GM19043 (cell line): ENCODE measurements around the gene CD160.
"Not testable (repeated sequence)": the region's sequence is repeated elsewhere in the genome, so short reads cannot be mapped to it uniquely, and the experiment has no call there.

Experiments
- ATAC-seq: cut with Tn5 transposase; IDR thresholded peaks from one replicate; pipeline ENCODE4 v1.9.1; 2021; ENCODE audit warnings: low read depth; ENCODE audit not compliant: unreplicated experiment

Gene CD160

DNA sequence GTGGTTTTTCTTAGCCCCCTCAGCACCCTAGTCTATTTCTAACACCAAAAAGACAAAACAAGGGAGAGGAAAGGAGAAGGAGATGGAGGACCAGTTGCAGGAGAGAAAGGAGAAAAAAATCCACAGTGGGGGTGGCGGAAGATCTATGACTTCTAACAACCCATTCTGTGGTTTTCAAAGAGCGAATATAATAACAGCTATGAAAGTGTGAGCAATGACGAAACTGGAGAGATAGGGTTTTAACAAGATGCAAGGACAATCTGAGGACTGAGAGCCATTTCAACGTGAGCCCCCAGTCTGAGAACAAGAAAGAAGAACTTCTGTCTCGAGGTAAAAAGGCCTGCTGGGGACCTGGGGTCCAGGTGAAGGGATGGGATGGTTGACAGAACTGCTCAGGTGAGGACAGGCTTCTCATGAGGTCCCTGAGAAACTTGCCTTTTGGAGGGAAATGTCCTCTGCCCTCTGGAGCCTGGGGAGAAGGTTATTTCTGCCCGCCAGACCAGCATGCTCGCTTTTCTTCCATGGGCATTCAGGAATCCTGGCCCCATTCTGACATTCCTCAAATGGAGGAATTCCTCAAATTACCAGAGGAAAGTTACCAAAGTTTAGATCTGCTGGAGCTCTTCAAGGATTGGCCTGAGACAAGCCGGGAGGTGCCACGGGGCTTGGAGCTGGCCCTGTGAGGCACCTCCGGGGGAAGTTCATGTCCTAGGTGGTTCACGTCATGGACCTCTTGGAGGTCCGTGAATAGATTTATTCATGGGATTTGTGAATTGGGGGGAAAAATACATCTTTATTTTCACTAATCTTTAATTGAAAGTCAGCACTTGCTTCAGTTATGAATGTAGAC is at the start of gene CD160:
Gene CD160 (plus strand): TSS at position 270 of the 850 bp plus-strand sequence. CDS start 8,829 bp downstream, outside the sequence.
- no peak for ATAC-seq

DNA sequence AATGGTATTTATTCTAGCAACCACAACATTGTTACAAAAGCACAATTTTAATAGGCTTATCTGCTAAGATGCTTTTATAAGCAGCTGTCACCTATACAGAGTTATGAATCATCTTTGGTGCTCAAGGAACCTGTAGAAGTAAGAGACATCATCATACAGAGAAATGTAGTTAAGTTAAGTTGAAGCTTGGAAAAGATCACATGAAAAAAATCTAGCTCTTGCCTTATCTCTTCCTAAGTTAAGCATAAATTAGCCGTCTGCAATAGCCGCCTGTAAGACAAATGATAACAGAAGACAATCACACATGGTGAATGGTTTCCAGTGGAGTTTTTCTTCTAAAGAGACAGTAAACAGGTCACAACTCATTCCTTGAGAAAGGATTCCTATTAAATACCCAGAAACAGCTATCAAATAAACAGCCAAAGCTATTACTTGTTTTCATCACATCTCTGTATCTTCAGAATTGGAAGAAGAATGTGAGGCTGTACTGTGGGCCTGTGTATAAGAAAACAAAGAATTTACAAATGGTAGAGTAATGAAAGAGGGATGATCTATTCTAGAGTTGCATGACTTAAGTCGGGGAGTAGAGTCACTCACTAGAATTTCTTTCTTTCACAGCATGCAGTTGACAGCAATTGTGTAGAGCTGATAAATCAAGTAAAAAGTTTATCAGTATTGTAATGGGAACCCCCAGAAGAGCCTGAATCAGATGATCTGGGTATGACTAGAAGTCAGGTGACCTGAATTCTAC is 48.1 kb upstream of the CD160 start:
- not testable (repeated sequence) for ATAC-seq

- not testable (repeated sequence) for ATAC-seq
Measured at GRCh38 chr1:145673217-145673616, 46.1 kb upstream of the CD160 start.

DNA sequence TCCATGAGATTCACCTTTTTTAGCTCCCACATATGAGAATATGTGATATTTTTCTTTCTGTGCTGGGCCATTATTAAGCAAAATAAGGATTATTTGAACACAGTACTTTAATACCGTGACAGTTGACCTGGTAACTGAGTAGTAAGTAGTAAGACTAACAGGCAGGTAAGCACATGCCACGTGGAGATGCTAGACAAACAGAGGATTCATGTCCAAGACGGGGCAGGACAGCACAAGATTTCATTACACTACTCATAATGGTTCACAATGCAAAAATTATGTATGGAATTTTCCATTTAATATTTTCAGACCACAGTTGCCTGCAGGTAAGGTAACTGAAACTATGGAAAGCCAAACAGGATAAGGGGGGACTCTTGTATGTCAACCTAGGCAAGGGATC is 34.4 kb upstream of the CD160 start:
- ATAC-seq = not testable (repeated sequence)

- not testable (repeated sequence) for ATAC-seq
Measured at GRCh38 chr1:145686078-145686477, 33.2 kb upstream of the CD160 start.

DNA sequence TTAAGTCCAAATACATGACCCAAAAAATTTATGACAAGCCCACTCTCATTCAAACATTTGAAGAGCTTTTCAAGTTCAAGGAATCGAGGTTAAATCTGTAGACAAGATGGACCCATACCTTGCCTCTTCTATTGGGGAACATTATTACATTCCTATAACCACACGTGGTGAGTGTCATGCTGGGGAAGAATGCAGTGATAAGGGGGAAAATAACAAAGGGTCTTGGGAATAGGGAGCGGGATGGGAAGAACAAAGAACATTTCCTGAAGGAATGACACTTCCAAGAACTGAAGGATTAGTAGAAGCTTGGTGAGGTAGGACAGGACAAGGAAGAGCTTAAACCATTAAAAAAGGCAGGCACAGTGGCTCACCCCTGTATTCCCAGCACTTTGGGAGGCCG is 31.0 kb upstream of the CD160 start:
- ATAC-seq = no peak

DNA sequence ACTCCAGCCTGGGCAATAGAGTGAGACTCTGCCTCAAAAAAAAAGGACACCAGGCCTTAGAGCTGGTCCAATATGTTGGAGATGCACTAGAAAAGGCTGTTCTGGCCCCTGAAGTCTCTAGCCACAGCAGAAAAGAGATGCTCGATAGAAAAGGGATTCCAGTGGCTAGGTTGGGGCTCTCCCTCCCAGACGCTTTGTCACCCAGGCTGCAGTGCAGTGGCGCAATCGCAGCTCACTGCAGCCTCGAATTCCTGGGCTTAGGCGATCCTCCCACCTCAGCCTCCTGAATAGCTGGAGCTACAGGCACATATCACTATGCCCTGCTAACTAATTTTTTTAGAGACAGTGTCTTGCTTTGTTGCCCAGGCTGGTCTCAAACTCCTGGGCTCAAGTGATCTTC is 30.4 kb upstream of the CD160 start:
- ATAC-seq = no peak

DNA sequence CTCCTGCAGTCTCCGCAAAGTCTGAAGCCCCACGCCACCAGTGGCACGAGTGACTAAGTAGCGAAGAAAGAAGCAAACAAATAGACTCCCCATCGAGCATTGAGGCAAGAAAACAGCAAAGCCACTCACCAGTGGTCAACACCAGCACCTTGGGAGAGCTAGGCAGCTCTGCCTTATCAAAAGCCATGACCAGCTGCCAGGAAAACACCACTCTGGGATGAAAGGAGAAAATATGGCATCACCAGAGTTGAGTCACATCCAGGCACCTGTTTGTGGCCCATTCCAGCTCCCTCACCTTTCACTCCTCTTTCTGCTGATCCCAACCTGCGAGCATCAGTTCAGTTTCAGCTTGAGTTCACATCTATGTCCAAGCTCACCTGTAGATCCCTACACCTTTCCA is 29.4 kb upstream of the CD160 start:
- ATAC-seq = no peak

DNA sequence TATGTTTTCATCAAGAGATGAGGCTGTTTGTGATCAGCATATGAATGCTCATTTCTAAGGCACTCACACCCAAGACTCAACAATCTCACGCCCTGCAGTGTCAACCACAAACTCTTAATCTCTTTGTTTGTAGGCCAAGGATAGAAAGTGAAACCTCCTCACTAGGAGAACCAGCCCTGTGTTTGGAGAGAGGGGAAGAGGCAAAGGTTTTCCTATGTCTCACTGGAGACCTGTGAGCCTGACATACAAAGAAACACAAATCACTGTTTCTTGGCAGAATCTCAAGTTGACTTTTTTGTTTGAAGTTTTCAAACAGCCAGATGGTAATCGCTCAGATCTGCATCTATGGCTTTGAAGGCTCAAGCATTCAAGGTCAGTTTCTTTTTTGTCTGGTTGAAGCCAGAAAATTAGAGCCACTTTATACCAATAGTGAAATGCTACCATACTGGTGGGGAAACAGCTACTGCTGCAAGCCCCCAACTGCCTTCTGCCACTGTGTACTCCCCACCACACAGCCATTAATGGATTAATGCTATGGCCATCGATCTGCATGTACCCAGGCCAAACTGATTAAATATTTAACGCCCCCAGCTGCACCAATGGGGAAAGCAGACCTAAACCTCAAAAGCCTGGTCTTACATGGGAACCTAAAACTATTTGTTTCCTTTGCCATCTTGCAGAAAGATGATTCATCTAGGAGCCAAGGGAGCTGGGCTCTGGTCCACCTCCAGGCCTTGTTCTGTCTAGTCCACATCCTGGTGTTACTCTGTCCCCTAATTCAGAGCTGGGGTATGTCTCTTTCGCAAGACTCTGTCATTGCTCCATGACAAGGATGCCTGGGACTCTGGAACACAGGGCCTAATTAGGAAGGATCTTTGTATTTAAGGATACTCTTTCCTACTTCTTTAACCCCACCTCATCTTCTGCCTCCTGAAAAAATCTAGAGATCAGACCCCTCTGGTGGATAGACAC is 28.4 kb upstream of the CD160 start:
- ATAC-seq = peak; percentile 84

DNA sequence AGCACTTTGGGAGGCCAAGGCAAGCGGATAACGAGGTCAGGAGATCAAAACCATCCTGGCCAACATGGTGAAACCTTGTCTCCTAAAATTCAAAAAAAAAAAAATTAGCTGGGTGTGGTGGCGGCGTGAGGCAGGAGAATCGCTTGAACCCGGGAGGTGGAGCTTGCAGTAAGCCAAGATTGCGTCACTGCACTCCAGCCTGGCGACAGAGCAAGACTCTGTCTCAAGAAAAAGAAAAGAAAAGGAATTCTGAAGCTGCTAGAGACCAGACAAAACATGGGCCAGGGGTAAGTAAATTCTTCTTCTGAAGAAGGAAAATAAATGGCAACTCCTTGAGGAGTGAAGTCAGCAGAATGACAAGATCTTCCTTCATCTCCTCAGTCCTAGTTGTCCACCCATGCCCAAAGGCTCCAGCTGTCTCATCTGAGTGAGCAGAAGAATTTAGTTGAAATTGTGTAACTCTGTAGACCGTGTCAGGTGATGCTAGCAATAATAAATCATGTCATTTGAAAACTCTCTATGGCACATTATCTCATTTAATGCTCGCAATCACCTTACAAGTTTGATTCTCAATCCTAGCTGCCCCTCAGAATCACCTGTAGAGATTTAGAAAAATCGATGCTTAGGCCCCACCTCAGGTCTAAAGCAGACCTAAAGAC is 26.4 kb upstream of the CD160 start:
- ATAC-seq = no peak

DNA sequence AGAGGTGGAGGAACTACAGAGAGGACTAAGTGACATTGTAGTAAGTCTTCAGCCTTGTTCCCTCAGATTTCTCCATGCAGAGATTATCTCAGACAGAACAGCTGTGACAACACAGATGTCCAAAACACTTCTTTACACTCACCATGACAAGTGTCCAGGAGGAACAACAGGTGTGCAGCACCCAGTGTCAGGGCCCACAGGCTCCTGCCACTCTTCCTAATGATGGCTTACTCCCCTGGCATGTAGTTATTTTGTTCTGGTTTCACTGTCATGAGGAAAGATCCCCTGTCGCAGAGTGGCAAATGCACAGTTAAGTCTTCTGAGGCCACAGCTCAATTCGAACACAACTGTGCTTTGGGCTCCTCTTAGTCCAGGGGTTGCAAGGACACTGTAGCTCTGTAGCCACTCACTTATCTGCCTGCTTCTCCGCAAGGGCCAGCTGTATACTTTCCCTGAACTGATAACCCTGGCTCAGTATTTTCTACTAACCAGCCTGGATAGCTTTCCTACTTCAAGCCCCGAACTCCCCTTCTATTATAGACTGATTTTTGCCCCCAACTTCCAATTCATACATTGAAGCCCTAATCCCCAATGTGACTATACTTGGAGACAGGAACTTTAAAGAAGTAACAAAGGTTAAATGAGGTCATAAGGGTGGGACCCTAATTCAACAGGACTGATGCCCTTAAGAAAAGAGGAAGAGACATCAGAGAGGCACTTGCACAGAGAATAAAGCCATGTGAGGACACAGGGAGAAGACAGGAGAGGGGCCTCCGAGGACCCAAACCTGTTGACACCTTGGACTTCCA is 23.3 kb upstream of the CD160 start:
- ATAC-seq = no peak

DNA sequence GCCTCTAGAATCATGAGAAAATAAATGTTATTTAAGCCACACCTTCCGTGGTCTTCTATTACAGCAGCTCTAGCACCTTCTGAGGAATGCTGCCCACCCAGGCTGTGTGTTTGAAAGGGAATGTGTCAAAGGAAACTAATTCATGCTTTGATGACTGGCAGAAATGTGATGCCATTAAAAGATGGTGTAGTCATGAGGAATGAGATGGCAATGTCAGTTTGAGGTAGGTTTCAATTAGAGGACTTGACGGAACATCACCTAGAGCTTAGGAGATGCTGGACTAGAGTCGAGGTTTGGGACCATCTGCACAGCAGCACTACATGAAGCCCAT is 22.7 kb upstream of the CD160 start:
- no peak for ATAC-seq

DNA sequence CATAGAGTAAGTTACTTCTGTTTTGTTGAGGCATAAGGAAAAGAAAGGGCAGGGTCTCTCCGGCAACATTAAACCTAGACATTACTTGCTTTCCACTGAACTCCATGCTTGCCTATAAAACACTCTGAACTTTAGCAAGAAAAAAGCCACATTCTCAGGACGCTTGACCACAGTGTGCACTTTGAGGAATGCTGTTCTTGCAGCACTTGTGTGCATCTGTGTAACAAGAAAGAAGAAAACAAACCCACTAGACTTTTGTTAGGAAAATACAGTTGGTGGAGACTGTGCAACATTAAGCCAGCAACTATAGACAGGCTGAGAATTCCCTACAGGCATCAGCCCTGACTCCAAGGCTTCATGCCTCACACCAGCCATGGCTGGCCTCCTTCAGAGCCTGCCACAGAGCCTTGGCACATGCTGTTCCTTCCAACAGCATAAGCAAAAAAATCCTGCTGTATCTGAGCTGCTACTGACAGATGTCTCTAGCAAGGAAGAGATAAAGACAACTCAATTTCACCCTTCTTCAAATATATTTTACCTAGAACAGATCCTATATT is 17.9 kb upstream of the CD160 start:
- ATAC-seq = no peak

- no peak for ATAC-seq
Measured at GRCh38 chr1:145702052-145702451, 17.2 kb upstream of the CD160 start.

- ATAC-seq = no peak
Measured at GRCh38 chr1:145702826-145703225, 16.5 kb upstream of the CD160 start.

DNA sequence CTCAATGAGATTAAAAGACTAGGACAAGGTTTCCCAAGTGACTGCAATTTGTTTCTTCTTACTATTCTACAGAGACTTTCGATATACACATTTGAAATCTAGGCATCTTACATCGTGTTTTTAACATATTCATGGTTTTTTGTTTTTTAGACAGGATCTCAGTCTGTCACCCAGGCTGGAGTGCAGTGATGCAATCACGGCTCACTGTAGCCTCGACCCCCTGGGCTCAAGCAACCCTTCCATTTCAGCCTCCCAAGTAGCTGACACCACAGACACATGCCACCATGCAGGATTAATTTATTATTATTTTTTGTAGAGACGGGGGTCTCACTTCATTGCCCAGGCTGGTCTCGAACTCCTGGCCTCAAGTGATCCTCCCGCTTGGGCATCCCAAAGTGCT is 13.7 kb upstream of the CD160 start:
- ATAC-seq = no peak

DNA sequence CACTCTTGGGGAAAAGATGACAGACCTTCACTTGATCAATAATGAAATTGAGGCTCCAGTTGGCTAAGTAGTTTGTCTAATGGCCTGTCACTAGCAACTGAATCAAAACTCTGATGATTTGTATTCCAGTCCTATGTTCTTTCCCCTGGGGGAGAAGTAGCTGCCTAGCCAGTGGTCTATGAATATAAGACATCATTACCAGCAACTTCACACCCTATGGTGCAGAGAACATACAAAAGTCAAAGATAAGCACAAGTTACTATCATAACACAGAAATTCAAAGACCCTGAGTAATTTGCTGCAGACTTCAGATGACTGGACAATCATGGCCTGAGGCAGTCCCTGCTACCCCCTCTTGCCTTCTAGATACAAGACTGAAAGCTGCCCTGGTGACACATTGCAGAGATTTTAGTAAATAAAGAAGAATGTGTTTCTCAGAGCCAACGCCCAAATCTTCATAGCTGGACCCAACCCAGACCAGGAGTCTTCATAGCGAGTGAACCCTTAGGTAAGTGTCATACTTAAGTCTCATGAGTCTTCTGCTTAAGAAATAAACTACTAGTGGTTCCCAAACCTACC is 13.1 kb upstream of the CD160 start:
- no peak for ATAC-seq

- no peak for ATAC-seq
Measured at GRCh38 chr1:145707183-145707867, 12.0 kb upstream of the CD160 start, which contains the start of gene PDZK1. TSS of gene PDZK1 (minus strand) at chr1:145707368. CDS start at chr1:145688021, 19,347 bp downstream.
